Measurements from ENCODE around the gene ACAA1. TPM values are rescaled to one million over a fixed set of nuclear protein-coding genes. Genes with fewer than 3 reads are reported as not detected.
A peak's percentile ranks its signal among the peaks of the same experiment; 100 is the strongest.

The ACAA1 gene
- total and polyA plus RNA-seq, 2 of the 13 experiments (the other 11 are each of a cell fraction or from before 2014, with no cell fraction given): 60.8 to 188 TPM

- TF ChIP-seq ZBTB46 (CRISPR knock-in tag; IDR thresholded peaks at IDR 0.05; ENCODE audit: borderline replicate concordance): no peak
- no peak for TF ChIP-seq EZH2 (conservative IDR thresholded peaks at IDR 0.05; ENCODE audit: low read depth, low read length)
- no peak for TF ChIP-seq NCOA5 (CRISPR knock-in tag; IDR thresholded peaks at IDR 0.05)
- no peak for TF ChIP-seq ZNF326 (CRISPR knock-in tag; IDR thresholded peaks at IDR 0.05; ENCODE audit: borderline replicate concordance)
- TF ChIP-seq ZNF513 (CRISPR knock-in tag; conservative IDR thresholded peaks at IDR 0.05): no peak
- TF ChIP-seq, protein P1, sequence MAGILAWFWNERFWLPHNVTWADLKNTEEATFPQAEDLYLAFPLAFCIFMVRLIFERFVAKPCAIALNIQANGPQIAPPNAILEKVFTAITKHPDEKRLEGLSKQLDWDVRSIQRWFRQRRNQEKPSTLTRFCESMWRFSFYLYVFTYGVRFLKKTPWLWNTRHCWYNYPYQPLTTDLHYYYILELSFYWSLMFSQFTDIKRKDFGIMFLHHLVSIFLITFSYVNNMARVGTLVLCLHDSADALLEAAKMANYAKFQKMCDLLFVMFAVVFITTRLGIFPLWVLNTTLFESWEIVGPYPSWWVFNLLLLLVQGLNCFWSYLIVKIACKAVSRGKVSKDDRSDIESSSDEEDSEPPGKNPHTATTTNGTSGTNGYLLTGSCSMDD (CRISPR knock-in tag; IDR thresholded peaks at IDR 0.05): no peak
- peak; percentile 71 for TF ChIP-seq ARID5B (CRISPR knock-in tag; IDR thresholded peaks at IDR 0.05)
- TF ChIP-seq FOSL2 (CRISPR knock-in tag; IDR thresholded peaks at IDR 0.05): peak; percentile 64
- TF ChIP-seq ZNF773 (CRISPR knock-in tag; IDR thresholded peaks at IDR 0.05; ENCODE audit: borderline replicate concordance): no peak
- no peak for TF ChIP-seq ZNF12 (CRISPR knock-in tag; IDR thresholded peaks at IDR 0.05)
- TF ChIP-seq WIZ (CRISPR knock-in tag; IDR thresholded peaks at IDR 0.05): no peak
- no peak for TF ChIP-seq MATR3 (CRISPR knock-in tag; IDR thresholded peaks at IDR 0.05)
- TF ChIP-seq, protein P2, sequence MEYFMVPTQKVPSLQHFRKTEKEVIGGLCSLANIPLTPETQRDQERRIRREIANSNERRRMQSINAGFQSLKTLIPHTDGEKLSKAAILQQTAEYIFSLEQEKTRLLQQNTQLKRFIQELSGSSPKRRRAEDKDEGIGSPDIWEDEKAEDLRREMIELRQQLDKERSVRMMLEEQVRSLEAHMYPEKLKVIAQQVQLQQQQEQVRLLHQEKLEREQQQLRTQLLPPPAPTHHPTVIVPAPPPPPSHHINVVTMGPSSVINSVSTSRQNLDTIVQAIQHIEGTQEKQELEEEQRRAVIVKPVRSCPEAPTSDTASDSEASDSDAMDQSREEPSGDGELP (IDR thresholded peaks at IDR 0.05; ENCODE audit: borderline replicate concordance, low read depth): peak; percentile 68
- TF ChIP-seq, protein P3, sequence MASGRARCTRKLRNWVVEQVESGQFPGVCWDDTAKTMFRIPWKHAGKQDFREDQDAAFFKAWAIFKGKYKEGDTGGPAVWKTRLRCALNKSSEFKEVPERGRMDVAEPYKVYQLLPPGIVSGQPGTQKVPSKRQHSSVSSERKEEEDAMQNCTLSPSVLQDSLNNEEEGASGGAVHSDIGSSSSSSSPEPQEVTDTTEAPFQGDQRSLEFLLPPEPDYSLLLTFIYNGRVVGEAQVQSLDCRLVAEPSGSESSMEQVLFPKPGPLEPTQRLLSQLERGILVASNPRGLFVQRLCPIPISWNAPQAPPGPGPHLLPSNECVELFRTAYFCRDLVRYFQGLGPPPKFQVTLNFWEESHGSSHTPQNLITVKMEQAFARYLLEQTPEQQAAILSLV (CRISPR knock-in tag; IDR thresholded peaks at IDR 0.05; ENCODE audit: borderline replicate concordance): no peak
- TF ChIP-seq ZNF737 (CRISPR knock-in tag; IDR thresholded peaks at IDR 0.05; ENCODE audit: borderline replicate concordance): no peak
- no peak for TF ChIP-seq ZNF10 (CRISPR knock-in tag; IDR thresholded peaks at IDR 0.05; ENCODE audit: borderline replicate concordance, low read depth)
- no peak for TF ChIP-seq HDAC6 (IDR thresholded peaks at IDR 0.05; ENCODE audit: low read depth, low read length)
Observed at GRCh38 chr3:38130631-38131065, 6.3 kb downstream of the ACAA1 start (continued).
